ENCODE measurements around the gene ZFPM1.
"Not testable (repeated sequence)": the region's sequence is repeated elsewhere in the genome, so short reads cannot be mapped to it uniquely, and the experiment has no call there.

ZFPM1 gene

GRCh38 chr16:88480829-88481228 is 27.7 kb downstream of the ZFPM1 start:
- DNase-seq (ENCODE audit: low spot score): no peak

GRCh38 chr16:88481851-88482250 is 28.8 kb downstream of the ZFPM1 start:
- DNase-seq (ENCODE audit: low spot score): no peak

- DNase-seq (ENCODE audit: low spot score): no peak
These were observed 29.7 kb downstream of the ZFPM1 start for GRCh38 chr16:88482630-88483391.

GRCh38 chr16:88483392-88483641 is 30.2 kb downstream of the ZFPM1 start:
- no peak for DNase-seq (ENCODE audit: low spot score)

GRCh38 chr16:88484505-88485365 is 31.7 kb downstream of the ZFPM1 start:
- no peak for DNase-seq (ENCODE audit: low spot score)

- not testable (repeated sequence) for DNase-seq (ENCODE audit: low spot score)
These were observed 32.3 kb downstream of the ZFPM1 start for GRCh38 chr16:88485366-88485741.

GRCh38 chr16:88486398-88487123 is 33.5 kb downstream of the ZFPM1 start:
- no peak for DNase-seq (ENCODE audit: low spot score)

GRCh38 chr16:88487124-88487432 is 34.0 kb downstream of the ZFPM1 start:
- DNase-seq (ENCODE audit: low spot score): no peak

GRCh38 chr16:88487920-88488851 is 35.1 kb downstream of the ZFPM1 start:
- peak; percentile 84 for DNase-seq (ENCODE audit: low spot score)

- DNase-seq (ENCODE audit: low spot score): no peak
These were observed 36.2 kb downstream of the ZFPM1 start for GRCh38 chr16:88489163-88489741.

- no peak for DNase-seq (ENCODE audit: low spot score)
These were observed 38.0 kb downstream of the ZFPM1 start for GRCh38 chr16:88491001-88491559.

- no peak for DNase-seq (ENCODE audit: low spot score)
These were observed 38.7 kb downstream of the ZFPM1 start for GRCh38 chr16:88491560-88492310.

GRCh38 chr16:88493879-88494278 is 40.8 kb downstream of the ZFPM1 start:
- no peak for DNase-seq (ENCODE audit: low spot score)

GRCh38 chr16:88494335-88495154 is 41.5 kb downstream of the ZFPM1 start:
- no peak for DNase-seq (ENCODE audit: low spot score)

GRCh38 chr16:88495268-88495772 is 42.2 kb downstream of the ZFPM1 start:
- no peak for DNase-seq (ENCODE audit: low spot score)

GRCh38 chr16:88497561-88498462 is 44.7 kb downstream of the ZFPM1 start:
- no peak for DNase-seq (ENCODE audit: low spot score)

GRCh38 chr16:88498576-88499208 is 45.6 kb downstream of the ZFPM1 start:
- no peak for DNase-seq (ENCODE audit: low spot score)

- no peak for DNase-seq (ENCODE audit: low spot score)
These were observed 46.2 kb downstream of the ZFPM1 start for GRCh38 chr16:88499292-88499691.
